ENCODE measurements around the gene NT5DC1.

The NT5DC1 gene

GRCh38 chr6:116218866-116219265, 118.2 kb downstream of the NT5DC1 start:
- peaks cover 7% of the 10 kb centered on the region for H3K36me3 ChIP-seq (ENCODE audit: low read depth)
- H3K27ac ChIP-seq (ENCODE audit: poor library complexity, severe bottlenecking) = no peak overlapping the region
- TF ChIP-seq, protein P1, sequence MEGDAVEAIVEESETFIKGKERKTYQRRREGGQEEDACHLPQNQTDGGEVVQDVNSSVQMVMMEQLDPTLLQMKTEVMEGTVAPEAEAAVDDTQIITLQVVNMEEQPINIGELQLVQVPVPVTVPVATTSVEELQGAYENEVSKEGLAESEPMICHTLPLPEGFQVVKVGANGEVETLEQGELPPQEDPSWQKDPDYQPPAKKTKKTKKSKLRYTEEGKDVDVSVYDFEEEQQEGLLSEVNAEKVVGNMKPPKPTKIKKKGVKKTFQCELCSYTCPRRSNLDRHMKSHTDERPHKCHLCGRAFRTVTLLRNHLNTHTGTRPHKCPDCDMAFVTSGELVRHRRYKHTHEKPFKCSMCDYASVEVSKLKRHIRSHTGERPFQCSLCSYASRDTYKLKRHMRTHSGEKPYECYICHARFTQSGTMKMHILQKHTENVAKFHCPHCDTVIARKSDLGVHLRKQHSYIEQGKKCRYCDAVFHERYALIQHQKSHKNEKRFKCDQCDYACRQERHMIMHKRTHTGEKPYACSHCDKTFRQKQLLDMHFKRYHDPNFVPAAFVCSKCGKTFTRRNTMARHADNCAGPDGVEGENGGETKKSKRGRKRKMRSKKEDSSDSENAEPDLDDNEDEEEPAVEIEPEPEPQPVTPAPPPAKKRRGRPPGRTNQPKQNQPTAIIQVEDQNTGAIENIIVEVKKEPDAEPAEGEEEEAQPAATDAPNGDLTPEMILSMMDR (IDR thresholded peaks at IDR 0.05; ENCODE audit: poor library complexity, severe bottlenecking) = no peak
- H3K4me1 ChIP-seq (ENCODE audit: insufficient read depth, poor library complexity, severe bottlenecking) = peaks cover 14% of the 10 kb centered on the region
- no peaks in the 10 kb centered on the region for H3K27me3 ChIP-seq (ENCODE audit: insufficient read depth, poor library complexity, severe bottlenecking)
- no peaks in the 10 kb centered on the region for H3K9me3 ChIP-seq (ENCODE audit: severe bottlenecking)
- DNase-seq (ENCODE audit: low spot score) (no peak), ATAC-seq (ENCODE audit: low read depth) (no peak)
- no peak overlapping the region for H3K4me3 ChIP-seq (ENCODE audit: severe bottlenecking)

DNA sequence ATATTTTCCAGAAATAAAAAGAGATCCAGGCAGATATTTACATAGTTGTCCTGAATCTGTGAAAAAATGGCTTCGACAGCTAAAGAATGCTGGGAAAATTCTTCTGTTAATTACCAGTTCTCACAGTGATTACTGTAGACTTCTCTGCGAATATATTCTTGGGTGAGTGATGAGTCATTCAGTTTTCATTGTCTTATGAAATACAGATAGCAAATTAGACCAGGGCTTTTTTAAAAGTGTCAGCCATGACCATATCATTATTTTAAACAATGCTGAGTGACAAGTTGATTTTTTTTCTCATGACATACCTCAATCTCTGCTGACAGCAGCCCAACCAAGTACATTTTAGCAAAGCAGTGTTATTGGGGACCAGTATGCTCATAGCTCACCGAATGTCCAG, 120.4 kb downstream of the NT5DC1 start:
- no peaks in the 10 kb centered on the region for H3K27me3 ChIP-seq (ENCODE audit: insufficient read depth, poor library complexity, severe bottlenecking)
- TF ChIP-seq, protein P1 (IDR thresholded peaks at IDR 0.05; ENCODE audit: poor library complexity, severe bottlenecking) = no peak
- DNase-seq (ENCODE audit: low spot score) (no peak), ATAC-seq (ENCODE audit: low read depth) (no peak)
- H3K4me3 ChIP-seq (ENCODE audit: severe bottlenecking) = no peak overlapping the region
- H3K27ac ChIP-seq (ENCODE audit: poor library complexity, severe bottlenecking) = no peak overlapping the region
- H3K9me3 ChIP-seq (ENCODE audit: severe bottlenecking) = no peaks in the 10 kb centered on the region
- H3K4me1 ChIP-seq (ENCODE audit: insufficient read depth, poor library complexity, severe bottlenecking) = peaks cover 7% of the 10 kb centered on the region
- H3K36me3 ChIP-seq (ENCODE audit: low read depth) = peaks cover 7% of the 10 kb centered on the region

DNA sequence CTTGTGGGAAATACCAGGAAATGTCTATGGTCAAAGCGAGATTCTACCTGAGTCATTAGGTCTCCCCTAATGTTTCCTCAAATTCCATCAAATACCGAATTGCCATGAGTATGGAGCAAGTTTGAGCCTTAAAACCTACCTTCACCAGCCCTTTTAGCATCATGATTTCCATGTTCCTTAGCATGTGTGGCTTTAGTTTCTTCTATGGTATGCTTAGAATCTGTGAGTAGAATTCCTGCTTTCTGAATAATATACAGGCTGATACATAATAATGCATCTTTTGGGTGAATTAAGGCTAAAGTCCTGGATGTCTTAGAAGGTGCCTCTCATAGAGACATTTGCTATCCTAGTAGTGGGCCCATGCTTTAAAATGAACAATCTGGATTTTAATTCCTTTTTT, 121.3 kb downstream of the NT5DC1 start:
- TF ChIP-seq, protein P1 (IDR thresholded peaks at IDR 0.05; ENCODE audit: poor library complexity, severe bottlenecking) = no peak

DNA sequence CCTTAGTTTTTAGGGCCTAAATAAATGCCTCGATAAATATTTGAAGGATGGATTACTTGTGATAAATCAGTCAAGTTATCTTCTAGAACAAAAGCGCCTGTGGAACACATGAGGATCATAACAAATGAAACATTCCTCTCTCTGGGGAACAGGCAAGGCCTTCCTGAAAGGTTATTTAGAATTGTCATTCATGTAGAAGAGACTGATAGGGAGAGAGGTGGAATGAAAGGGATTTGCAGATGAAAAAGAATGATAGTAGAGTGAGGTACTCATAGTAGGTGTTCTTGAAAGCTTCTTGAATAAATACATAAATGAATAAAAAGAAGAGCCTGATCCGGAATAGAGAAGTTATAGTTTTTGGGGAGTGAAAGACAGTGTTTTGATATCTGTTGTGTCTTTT, 122.7 kb downstream of the NT5DC1 start:
- Histone ChIP-seq H3K27ac (ENCODE audit: poor library complexity, severe bottlenecking) (no peak overlapping the region), H3K4me3 (ENCODE audit: severe bottlenecking) (no peak overlapping the region), H3K9me3 (ENCODE audit: severe bottlenecking) (no peaks in the 10 kb centered on the region), H3K4me1 (ENCODE audit: insufficient read depth, poor library complexity, severe bottlenecking) (peaks cover 7% of the 10 kb centered on the region), H3K27me3 (ENCODE audit: insufficient read depth, poor library complexity, severe bottlenecking) (no peaks in the 10 kb centered on the region), H3K36me3 (ENCODE audit: low read depth) (peaks cover 7% of the 10 kb centered on the region)
- DNase-seq (ENCODE audit: low spot score) = no peak
- ATAC-seq (ENCODE audit: low read depth) = no peak
- TF ChIP-seq, protein P1 (IDR thresholded peaks at IDR 0.05; ENCODE audit: poor library complexity, severe bottlenecking) = no peak

More for the DNA sequence above, 121.3 kb downstream of the NT5DC1 start:
- ATAC-seq (ENCODE audit: low read depth) (no peak), DNase-seq (ENCODE audit: low spot score) (no peak)
- Histone ChIP-seq H3K27me3 (ENCODE audit: insufficient read depth, poor library complexity, severe bottlenecking) (no peaks in the 10 kb centered on the region), H3K9me3 (ENCODE audit: severe bottlenecking) (no peaks in the 10 kb centered on the region), H3K36me3 (ENCODE audit: low read depth) (peaks cover 7% of the 10 kb centered on the region), H3K4me1 (ENCODE audit: insufficient read depth, poor library complexity, severe bottlenecking) (peaks cover 7% of the 10 kb centered on the region), H3K4me3 (ENCODE audit: severe bottlenecking) (no peak overlapping the region), H3K27ac (ENCODE audit: poor library complexity, severe bottlenecking) (no peak overlapping the region)

- Histone ChIP-seq H3K27me3 (ENCODE audit: insufficient read depth, poor library complexity, severe bottlenecking) (no peaks in the 10 kb centered on the region), H3K36me3 (ENCODE audit: low read depth) (no peaks in the 10 kb centered on the region), H3K9me3 (ENCODE audit: severe bottlenecking) (no peaks in the 10 kb centered on the region), H3K4me3 (ENCODE audit: severe bottlenecking) (no peak overlapping the region), H3K4me1 (ENCODE audit: insufficient read depth, poor library complexity, severe bottlenecking) (no peaks in the 10 kb centered on the region), H3K27ac (ENCODE audit: poor library complexity, severe bottlenecking) (no peak overlapping the region)
- TF ChIP-seq, protein P1 (IDR thresholded peaks at IDR 0.05; ENCODE audit: poor library complexity, severe bottlenecking) = no peak
- no peak for DNase-seq (ENCODE audit: low spot score)
- peak; percentile 56; the same call in 1 of the 3 replicates for ATAC-seq (ENCODE audit: low read depth)
Observed at GRCh38 chr6:116229287-116229913, 128.7 kb downstream of the NT5DC1 start.

All from RWPE2 (cell line).